COLO829 (cell line): Measurements from ENCODE around the gene PSG1.
"Not testable (repeated sequence)": the region's sequence is repeated elsewhere in the genome, so short reads cannot be mapped to it uniquely, and the experiment has no call there.

Experiments used
- DNase-seq: peaks from one replicate; pipeline ENCODE4 v3.0.0; 2012; ENCODE audit warnings: low spot score

Gene PSG1

DNA sequence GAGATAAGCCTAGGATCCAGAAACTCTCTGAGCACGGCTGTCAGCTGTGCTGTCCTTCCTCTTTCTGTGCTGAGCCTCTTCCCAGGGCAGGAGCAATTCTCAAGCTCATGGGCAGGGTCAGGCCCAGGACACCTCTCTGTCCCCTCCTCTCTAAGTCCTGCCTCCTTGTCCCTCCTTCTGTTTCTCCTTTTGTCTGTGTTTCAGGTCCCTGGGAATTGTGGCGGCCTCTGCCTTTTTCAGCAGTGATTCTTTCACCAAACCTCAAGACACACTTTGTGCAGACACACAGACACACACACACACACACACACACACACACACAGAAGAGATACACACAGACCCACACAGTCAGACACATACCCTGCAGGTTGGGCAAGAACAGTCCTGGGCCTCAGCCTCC is at the start of gene PSG1:
Gene PSG1 (minus strand): TSS at position 101 of the 400 bp plus-strand sequence. CDS start 132 bp downstream, outside the sequence.
- DNase-seq, result no peak

DNA sequence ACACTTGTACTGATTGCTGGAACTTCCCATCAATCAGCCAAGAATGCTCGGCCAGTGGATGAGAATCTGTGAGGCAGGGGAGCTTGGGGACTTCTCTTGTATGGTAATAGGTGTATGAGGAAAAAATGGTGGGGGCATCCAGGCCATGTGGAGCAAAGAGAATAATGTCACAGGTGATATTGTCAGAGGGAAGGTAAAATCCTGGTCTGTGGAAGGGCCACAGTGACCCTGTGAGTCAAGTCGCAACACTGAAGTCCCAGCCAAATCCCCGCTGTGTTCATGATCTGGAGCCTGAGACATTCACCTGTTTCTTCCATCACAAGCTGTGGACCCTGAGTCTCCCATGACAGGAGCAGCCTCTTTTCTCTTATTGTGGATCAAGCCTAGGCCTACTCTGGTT is 49.4 kb upstream of the PSG1 start:
- no peak for DNase-seq

DNA sequence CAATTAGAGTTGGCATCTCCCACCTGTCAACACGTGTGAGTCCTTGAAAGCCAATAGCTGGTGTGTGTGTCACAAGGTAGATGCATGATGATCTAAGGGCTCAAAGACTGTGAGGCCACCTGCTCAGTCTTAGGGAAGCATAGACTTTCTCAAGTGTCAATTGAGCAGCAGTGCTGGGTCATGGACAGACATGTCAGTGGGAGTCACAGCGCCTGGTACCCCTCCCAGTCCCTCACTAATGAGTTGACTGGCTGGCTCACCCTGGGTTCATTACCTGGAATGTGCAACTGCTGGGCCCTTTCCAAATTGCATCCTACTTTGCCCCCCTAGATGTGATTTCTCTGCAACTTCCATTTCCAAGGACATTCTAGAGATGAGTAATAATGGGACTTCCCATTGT is 47.3 kb upstream of the PSG1 start:
- no peak for DNase-seq

DNA sequence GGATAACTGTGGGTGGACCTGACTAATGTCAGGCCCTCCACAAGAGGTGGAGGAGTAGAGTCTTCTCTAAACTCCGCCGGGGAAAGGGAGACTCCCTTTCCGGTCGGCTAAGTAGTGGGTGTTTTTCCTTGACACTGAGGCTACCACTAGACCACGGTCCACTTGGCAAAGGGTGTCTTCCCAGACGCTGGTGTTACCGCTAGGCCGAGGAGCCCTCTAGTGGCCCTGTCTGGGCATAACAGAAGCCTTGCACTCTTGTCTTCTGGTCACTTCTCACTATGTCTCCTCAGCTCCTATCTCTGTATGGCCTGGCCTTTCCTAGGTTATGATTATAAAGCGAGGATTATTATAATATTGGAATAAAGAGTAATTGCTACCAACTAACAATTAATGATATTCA is 43.6 kb upstream of the PSG1 start:
- DNase-seq, result peak; percentile 3

DNA sequence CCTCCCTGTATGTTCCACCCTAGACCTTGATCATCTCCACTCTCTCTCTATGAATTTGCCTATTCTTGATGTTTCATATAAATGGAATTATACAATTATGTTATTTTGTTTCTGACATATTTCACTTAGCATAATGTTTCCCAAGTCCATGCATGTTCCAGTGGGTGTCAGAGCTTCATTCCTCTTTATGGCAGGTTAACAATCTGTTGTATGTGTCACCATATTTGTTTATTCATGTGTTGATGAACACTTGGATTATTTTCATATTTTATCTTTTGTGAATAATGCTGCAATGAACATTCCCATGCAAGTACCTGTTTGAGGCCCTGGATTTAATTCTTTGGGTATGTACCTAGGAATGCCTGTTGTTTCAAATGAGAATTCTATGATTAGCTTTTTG is 41.5 kb upstream of the PSG1 start:
- DNase-seq, result not testable (repeated sequence)

DNA sequence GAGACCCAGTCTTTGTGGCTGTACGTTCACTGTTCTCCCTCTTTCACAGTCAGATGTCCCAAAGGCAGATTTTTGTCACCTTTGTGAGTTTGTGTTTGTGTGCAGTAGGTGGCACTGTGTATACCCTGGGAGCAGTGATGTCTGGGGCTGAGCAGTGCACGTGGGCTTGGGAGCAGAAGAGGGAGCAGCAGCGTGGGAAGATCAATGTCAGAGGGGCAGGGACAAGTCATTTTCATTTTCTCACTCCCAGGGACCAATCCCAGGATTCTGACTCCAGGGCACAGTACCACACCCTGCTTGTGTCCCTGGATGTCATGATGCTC is 40.2 kb upstream of the PSG1 start:
- DNase-seq, result no peak

DNA sequence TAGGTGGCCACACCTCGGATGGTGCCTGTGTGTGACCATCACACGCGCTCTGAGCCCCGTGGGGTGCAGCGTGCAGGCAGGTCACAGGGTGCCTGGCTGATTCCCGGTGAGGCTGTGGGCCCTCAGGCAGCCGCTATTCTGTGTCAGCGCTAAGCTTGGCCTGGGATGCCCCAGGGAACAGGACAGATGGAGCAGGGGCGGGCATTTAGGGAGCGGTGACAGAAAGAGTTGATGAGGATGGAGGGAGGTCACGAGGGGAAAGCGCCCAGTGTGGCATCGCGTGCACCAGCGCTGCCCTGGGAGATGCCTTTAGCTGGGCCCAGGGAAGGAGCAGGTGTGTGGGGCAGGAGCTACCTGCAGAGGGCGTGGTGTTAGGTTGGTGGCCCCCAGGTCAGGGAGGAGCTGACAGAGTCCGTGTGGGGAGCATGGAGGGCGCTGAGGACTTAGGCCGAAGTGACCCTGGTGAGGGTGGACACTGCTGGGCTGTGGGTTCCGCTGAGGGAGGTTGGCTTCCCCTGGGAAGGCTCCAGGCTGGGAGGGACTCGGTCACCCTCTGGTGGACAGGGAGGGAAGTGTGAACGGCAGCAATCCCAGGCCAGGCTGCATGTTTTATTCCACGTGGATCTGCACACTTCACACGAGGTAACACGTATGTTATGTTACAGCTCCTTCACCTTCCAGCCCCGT is 39.7 kb upstream of the PSG1 start:
- not testable (repeated sequence) for DNase-seq

DNA sequence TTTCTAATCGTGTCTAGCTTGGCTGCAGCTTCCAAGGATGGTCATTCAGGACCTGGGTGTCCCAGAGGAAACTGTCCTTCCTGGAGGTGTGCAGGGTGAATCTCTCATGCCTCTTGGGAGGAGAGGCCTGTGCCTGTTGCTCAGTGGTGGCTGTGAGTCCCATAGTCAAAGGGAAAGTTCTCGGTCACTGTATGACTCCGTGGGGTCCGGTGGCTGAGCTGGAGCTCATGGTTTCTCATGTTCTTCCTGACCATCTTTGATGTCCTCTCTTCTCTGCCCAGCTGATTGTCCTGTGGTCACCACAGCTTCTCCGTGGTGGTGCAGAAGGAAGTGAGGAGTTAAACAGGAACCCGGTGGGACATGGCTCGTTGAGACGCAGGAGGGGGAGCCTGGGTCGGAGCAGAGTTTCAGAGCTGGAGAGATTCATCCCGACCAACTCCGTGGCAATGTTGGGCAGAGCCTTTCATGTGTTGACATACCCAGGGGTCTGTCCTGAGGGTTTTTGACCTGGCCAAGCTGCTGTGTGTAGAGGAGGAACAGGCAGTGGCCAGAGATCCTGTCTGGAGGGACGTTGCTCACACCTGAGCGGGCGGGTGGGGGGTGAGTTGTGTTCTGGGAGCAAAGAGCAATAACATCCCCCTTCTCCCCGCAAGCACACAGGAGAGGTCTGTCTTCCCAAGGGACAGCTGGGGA is 39.0 kb upstream of the PSG1 start:
- not testable (repeated sequence) for DNase-seq

DNA sequence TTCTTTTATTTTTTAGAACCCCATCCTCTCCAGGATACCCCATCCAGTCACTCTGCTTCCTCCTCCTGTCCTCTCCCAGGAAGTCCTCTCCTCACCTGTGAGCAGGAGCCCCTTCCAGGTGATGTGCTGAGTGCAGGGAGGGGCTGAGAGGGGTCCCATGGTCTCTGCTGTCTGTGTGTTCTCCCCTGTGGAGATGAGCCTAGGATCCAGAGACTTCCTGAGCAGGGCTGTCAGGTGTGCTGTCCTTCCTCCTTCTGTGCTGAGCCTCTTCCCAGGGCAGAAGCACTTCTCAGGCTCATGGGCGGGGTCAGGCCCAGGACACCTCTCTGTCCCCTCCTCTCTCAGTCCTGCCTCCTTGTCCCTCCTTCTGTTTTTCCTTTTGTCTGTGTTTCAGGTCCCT is 38.1 kb upstream of the PSG1 start, which contains the start of gene PSG6:
Gene PSG6 (minus strand): TSS at position 261 of the 400 bp plus-strand sequence. CDS start 102 bp downstream, at position 159.
- DNase-seq, result not testable (repeated sequence)

DNA sequence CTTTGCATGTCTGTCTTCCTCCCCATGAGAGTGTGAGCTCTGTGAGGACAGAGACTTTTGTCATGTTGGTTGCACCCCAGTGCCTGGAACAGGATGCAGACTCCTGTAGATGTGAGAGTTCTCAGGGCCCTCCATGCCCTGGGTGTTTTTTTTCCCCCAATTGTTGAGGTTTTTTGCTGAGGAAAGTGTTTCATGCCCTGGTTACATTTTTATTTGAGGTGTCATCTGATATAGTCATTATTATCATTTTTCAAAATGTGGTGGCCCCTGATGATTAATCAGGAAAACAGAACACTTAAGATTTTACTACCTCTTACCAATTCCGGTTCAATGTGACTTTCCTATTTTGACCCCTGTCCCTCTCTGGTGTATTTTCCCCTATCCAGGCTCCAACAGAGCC is 37.4 kb upstream of the PSG1 start:
- DNase-seq, result not testable (repeated sequence)

DNA sequence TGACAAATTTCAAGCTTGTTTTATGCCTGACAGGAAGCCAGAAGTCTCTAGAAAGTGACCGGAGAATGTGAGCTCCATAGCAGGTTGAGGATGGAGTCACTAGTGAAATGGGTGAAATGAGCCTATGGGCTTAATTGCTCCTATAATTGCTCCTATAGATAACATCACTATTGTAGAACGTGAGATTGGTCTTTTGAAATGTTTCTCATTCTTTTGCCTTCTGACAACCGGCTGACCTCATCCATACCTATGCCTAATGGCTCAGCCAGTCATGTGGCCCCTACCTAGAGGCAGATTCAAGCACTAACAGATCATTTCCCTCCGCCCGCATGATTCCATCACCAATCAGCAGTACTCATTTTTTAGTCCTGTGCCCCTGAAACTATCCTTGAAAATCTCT is 34.0 kb upstream of the PSG1 start:
- not testable (repeated sequence) for DNase-seq

DNA sequence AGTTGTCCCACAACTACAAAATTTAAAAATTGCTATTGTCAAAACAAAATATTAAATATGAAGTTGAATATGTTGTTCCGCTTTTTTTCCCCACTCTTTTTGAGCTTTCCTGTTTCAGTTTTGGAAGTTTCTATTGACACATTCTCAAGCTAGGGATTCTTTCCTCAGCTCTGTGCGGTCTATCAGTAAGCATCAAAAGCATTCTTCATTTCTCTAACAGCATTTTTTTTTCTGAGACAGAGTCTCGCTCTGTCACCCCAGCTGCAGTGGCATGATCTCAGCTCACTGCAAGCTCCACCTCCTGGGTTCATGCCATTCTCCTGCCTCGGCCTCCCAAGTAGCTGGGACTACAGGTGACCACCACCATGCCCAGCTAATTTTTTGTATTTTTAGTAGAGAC is 33.4 kb upstream of the PSG1 start:
- not testable (repeated sequence) for DNase-seq

DNA sequence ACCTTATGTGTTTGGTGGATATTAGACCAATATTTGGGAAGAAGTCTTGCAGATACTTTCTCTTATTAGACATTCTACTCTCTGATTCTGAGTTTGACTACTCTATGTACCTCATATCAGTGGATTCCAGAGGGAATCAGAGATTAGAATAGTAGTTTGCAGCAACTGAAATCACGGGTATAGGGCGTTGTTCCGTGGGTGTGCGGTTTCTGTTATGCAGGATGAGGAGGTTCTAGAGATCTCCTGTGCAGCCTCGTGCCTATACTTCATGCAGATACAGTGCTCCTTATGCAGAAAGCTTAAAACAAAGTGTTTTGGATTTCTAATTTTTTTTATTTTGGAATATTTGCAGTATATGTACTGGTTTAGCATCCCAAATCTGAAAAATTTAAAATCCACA is 32.2 kb upstream of the PSG1 start:
- DNase-seq, result not testable (repeated sequence)

DNA sequence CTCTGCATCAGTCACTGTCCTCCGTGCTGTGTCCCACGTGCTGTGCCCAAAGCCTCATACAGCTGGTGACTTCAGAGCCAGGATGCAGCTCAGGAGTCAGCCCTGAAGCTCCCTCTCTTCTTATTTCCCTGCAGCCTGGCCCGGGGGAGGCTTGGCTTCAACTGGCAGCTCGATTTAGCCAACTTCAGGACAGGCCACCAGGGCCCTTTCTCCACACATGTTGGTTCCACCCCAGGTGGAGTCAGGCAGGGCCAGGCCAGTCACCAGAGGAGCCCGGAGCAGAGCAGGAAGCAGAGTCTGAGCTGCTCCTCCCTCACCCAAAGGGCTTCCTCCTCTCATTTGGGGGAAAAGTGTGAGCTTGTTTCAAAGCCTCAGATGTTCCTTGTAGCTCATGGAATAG is 26.6 kb upstream of the PSG1 start:
- not testable (repeated sequence) for DNase-seq

DNA sequence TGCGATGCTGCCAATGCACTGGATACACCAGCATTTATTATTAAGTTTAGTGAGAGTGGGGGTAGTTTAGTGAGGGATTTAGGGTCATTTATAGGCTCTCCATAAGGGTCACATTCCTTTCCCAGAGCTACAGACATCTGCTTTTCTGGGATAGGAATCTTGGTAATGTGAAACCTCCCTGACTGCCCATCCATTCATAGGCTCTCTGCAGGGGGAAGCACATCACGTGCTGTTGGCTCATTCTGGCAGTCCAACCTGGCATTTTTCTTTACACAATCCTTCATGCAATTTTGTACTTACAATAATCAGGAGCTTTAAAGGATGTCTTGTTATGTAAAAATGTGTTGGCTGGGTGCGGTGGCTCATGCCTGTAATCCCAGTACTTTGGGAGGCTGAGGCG is 21.0 kb upstream of the PSG1 start:
- not testable (repeated sequence) for DNase-seq

DNA sequence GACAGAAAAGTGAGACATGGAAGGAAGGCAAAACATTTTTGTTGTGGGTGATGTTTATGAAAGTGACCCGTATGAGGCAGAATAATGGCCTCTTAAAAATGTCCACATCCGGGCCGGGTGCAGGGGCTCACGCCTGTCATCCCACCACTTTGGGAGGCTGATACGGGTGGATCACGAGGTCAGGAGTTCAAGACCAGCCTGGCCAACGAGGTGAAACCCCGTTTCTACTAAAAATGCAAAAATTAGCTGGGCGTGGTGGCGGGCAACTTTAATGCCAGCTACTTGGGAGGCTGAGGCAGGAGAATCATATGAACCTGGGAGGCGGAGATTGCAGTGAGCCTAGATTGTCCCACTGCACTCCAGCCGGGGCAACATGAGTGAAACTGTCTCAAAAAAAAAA is 20.2 kb upstream of the PSG1 start:
- DNase-seq, result not testable (repeated sequence)

DNA sequence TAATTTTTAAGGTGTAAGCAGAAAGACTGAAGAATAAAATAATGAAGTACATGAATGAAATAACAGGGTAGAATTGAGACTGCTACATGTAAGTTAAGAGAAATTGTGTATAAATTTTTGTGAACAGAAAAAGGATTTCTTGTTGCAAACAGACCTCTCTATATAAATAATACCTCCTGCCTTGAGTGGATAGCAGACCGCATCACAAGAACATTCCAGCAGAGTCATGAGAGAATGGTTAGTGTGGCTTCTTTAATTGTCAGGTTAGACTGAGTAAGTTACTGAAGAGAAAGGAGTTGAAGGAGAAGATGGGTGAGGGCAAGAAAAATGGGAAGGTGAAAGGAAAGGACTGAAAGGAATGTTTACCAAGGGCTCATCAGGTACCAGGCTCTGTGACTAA is 19.6 kb upstream of the PSG1 start:
- not testable (repeated sequence) for DNase-seq

DNA sequence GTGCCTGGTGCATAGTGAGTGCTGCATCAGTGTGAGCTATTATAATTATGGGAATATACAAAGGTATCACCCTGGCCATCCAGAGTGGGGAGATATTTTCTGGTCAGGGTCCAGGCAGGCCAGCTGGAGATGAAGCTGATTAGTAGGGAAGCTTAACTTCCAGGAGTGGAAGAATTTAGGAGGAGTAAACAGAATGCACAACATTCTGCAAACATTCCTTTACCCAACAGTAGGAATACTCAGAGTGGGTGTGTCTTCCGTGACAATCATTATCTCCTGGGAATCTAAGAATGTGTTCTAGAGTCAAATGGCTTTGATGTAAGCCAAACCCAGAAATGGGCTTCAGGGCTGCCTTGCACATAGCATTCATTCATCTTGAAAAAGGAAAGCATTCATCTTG is 19.1 kb upstream of the PSG1 start:
- DNase-seq, result not testable (repeated sequence)

DNA sequence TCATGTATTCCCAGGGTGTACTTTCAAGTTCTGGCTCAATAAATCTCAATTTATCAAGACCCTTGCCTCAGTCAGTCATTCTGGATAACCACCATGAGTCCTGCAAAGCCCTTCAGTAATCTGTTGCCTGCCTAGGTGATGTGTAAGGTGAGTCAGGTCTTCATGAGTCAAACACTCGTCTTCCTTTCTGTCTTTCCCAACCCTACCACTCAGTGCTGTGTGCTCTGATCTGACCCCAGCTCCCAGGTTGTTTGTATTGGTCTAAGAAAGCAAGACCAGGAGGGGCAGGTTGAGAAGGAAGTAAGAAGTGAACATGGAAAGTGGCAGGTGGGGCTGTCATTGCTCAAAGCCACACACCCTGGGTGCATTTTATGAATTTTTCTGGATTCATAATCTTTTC is 18.2 kb upstream of the PSG1 start:
- not testable (repeated sequence) for DNase-seq

DNA sequence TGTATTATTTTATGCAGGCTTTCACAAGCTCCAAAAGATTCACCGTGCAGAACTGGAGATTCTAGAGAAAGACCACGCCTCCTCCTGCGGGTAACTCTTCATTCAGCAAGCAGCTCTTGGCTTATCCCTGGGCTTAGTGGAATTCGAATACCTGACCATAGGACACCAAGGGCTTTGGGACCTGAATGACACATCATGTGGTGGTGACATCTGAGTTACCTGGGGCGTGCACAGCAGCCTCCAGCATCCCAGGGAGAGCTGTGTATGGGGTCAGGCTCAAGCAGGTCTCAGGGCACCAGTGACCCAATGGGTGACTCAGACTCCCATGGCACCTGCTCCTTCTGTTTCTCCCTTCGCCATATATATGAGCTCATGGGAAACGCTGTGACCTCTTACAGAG is 10.9 kb upstream of the PSG1 start:
- not testable (repeated sequence) for DNase-seq

DNA sequence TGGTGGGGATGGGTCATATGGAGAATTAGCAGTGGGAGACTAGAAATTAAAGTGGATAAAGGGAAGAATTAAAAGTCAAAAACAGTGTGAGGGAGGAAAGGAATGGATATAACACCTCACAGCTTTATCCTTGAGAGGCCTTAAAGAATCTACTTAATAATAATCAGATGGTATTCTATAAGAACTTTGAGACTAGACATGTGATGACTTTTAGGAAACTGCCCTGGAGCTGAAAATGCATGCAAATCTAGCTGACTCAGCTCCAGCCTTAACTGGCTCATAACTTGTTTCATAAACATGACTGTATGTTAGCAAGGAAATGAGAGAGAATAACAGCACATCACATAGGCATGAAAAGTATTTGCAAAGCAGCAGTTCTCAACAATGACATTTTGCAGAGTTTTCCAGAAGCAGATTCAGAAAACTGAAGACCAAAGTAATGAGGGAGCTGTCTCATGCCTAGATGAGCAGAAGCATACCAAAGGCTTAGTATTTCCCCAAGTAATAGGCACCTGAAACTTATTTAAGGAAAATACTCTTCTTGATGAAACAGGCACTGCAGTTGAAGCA is 8.4 kb upstream of the PSG1 start:
- not testable (repeated sequence) for DNase-seq

DNA sequence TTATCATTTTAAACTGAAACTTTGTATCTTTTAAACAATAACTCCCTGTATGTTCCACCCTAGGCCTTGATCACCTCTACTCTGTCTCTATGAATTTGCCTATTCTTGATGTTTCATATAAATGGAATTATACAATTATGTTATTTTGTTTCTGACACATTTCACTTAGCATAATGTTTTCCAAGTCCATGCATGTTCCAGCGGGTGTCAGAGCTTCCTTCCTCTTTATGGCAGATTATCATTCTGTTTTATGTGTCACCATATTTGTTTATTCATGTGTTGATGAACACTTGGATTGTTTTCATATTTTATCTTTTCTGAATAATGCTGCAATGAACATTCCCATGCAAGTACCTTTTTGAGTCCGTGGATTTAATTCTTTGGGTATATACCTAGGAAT is 3.2 kb upstream of the PSG1 start:
- DNase-seq, result not testable (repeated sequence)

DNA sequence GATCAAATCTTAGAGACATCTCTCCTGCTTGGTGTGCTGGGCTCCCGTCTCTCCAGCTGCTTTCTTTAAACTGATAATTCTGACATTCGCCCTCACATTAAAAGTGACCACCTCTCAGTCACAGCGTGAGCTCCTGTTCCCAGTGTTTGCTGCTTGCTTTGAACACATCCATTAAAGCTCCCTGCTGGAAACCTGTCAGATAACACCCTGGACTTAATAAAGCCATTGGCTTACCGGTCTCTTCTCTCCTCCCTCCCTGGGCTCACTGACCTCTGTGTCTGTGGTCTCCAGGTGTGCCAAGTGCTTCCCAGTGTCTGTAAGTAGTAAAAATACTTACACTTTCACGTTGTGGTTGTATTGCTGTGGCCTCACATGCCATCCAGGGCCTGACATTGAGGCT is 2.5 kb upstream of the PSG1 start:
- DNase-seq, result not testable (repeated sequence)
